Anterior cingulate cortex (tissue), 58 donors: ENCODE results near the gene C16orf54.
A peak's percentile ranks its signal among the peaks of the same experiment; 100 is the strongest.
"Not testable (repeated sequence)": the region's sequence is repeated elsewhere in the genome, so short reads cannot be mapped to it uniquely, and the experiment has no call there.

Experiments
- DNase-seq, 58 donors: peaks; one replicate each; lab custom pipeline; 2025; lab: John Stamatoyannopoulos, UW

C16orf54 gene

GRCh38 chr16:29710227-29711219, 35.3 kb downstream of the C16orf54 start:
- peak in 25 of 58 donors; percentile 3 to 64 (median 13) for DNase-seq

GRCh38 chr16:29709657-29710056, 36.1 kb downstream of the C16orf54 start:
- DNase-seq = not testable (repeated sequence)

- no peak for DNase-seq
Observed at GRCh38 chr16:29708917-29709600, 36.7 kb downstream of the C16orf54 start.

GRCh38 chr16:29707160-29707559, 38.6 kb downstream of the C16orf54 start:
- not testable (repeated sequence) for DNase-seq

DNA sequence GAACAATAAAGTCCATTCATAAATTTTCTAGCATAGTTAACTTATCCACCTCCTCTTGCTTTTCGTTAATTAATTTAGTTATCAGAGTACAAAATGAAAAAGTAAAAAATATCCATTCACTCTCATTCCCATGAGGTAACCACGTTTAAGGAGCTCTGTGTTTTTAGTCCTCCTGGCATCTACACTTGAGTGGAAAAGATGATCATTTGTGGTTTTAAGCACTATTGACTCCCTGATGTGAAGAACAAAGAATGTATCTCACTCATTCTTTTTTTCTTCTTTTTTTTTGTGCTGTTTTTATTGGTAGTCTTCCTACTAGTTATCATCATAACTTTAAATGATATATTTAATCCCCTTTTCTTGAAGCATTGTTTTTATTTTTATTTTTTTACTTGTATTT, 40.8 kb downstream of the C16orf54 start:
- DNase-seq = no peak

DNA sequence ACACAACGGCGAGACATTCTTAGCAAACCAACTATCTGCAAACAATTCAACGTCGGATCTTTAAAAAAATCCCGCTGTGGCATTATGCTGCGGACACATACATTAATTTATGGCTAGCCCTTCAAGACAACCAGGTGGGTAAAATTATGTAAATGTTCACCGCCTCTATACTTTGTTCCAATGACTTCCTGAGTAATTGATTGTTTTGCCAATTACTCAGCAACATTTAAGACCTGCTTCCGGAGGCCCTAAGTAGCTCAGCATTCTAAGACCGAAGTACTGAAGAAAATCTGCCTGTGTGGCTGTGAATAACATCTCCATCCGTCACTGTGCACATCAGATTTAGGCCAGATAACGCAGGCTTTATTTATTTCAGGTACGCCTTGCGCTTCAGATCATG, 43.5 kb downstream of the C16orf54 start:
- DNase-seq = no peak

- no peak for DNase-seq
Observed at GRCh38 chr16:29701214-29701555, 44.6 kb downstream of the C16orf54 start.

- DNase-seq = peak in 36 of 58 donors; percentile 3 to 64 (median 20)
Observed at GRCh38 chr16:29700253-29700987, 45.4 kb downstream of the C16orf54 start.

DNA sequence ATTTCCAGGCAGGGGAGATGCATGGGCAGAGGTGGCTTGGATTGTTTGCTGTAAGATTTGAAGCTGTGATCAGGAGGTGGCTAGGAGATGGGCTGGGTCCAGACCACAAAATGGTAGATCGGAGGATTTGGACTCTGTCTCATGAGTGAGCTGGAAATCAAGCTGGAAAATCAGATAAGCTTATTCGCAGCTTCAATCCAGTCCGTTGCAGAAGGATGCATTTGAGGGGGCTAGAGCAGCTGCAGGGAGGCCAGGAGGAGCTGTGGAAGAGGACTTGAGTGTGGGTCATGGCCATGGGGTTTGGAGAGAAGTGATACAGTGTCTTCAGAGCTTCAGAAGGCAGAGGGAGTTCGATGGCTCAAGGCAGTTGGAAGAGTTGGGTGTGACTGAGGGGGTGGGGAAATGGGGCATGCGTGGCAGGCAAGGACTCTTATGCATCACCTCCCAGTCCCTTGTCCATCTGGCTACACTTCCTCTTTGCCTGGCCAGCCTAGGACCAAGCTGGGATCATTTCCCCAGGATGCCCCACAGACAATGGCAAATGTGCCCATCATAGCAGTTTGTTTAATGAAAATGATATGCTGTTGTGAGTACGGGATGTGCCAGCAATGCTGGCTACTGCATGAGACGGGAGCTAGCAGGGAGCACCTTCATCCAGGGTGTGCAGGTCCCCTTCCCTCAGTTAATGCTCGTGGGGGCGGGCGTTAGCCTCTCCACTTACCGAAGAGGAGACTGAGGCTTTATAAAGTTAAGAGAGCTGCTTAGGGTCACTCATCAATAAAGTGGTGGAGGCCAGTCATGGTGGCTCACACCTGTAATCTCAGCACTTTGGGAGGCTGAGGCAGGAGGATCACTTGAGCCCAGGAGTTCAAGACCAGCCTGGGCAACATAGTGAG, 46.2 kb downstream of the C16orf54 start:
- no peak for DNase-seq

DNA sequence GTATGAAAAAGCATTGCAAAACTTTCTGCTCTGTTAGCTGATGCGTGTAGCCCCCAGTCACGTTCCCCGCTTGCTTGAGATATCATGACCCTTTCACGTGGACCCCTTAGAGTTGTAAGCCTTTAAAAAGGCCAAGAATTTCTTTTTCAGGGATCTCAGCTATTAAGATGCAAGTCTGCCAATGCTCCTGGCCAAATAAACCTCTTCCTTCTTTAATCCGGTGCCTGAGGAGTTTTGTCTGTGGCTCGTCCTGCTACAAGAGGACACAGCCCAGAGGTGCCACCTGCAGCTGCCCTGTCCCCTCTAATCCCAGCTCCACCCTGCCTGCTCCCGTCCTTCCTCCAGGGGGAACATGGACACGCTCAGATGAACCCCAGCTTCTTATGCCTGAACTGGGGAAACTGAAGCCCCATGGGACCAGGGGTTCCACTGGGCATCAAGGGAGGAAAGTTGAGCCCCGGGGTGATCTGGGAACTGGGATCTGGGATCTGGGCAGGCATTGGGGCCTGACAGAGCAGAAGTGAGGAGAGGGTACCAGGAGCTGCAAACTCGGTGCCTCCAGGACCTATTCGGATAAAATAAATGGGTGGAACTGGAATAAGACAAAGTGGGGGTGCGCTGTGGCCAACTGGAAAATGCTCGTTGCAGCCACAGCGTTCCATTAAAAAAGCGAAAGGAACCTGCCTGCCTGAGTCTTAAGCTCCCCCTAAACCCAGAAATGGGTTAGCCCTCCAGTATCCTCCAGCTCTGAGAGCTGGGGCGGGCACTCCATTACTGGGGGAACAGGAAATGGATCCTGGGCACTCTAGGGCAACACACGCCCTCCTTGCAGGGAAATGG, 47.1 kb downstream of the C16orf54 start:
- DNase-seq = no peak

- no peak for DNase-seq
Observed at GRCh38 chr16:29698042-29698441, 47.7 kb downstream of the C16orf54 start.

DNA sequence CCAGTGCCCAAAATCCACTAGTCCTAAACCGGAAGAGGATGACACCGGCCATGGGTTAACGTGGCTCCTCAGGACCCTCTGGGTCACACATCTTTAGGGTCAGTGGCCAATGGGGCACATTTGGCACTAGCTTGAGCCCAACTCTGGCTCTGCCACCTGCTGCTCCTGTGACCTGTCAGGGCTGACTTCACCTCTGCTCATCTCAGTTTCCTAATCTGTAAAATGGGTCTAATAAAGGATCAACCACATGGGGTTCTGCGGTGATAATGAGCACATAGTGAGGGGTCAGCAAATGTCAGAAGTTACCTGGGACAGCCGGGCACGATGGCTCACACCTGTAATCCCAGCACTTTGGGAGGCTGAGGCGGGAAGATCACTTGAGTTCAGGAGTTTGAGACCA, 48.4 kb downstream of the C16orf54 start:
- DNase-seq = no peak

- no peak for DNase-seq
Observed at GRCh38 chr16:29696881-29697331, 48.9 kb downstream of the C16orf54 start.

- not testable (repeated sequence) for DNase-seq
Observed at GRCh38 chr16:29695675-29696074, 50.1 kb downstream of the C16orf54 start.

DNA sequence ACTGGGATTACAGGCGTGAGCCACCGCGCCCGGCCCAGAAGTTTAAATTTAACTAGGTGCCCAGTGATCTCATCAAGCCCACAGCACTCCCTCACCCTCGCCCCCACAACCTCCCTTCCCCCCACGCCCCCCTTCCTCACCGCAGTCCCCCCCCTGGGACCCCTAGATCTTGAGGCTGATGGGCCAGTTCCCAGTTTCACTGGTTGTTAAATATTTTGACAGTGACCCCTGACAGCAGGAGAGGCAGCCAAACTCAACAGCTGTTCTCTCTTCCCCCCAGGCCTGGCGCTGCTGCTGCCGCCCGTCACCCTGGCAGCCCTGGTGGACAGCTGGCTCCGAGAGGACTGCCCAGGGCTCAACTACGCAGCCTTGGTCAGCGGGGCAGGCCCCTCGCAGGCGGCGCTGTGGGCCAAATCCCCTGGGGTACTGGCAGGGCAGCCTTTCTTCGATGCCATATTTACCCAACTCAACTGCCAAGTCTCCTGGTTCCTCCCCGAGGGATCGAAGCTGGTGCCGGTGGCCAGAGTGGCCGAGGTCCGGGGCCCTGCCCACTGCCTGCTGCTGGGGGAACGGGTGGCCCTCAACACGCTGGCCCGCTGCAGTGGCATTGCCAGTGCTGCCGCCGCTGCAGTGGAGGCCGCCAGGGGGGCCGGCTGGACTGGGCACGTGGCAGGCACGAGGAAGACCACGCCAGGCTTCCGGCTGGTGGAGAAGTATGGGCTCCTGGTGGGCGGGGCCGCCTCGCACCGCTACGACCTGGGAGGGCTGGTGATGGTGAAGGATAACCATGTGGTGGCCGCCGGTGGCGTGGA, 51.2 kb downstream of the C16orf54 start:
- peak in 12 of 58 donors; percentile 6 to 40 (median 17) for DNase-seq

DNA sequence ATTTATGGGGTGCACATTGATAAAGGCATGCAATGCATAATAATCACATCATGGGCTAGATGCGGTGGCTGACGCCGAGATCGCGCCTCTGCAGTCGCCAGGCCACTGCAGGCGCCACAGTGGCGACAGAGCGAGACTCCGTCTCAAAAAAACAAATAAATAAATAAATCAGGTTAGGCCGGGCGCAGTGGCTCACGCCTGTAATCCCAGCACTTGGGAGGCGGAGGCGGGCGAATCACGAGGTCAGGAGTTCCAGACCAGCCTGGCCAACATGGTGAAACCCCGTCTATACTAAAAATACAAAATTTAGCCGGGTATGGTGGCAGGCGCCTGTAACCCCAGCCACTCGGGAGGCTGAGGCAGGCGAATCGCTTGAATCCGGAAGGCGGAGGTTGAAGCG, 53.2 kb downstream of the C16orf54 start:
- DNase-seq = not testable (repeated sequence)
